Measurements from ENCODE around the gene ANKLE2.
"Not testable (repeated sequence)": the region's sequence is repeated elsewhere in the genome, so short reads cannot be mapped to it uniquely, and the experiment has no call there.

Gene ANKLE2

GRCh38 chr12:132776816-132777568 is 15.4 kb upstream of the ANKLE2 start:
- DNase-seq, result no peak

GRCh38 chr12:132776230-132776625 is 14.6 kb upstream of the ANKLE2 start:
- not testable (repeated sequence) for DNase-seq

- DNase-seq, result no peak
These were observed 14.0 kb upstream of the ANKLE2 start for GRCh38 chr12:132775502-132776229.

- no peak for DNase-seq
These were observed 13.1 kb upstream of the ANKLE2 start for GRCh38 chr12:132774646-132775275.

GRCh38 chr12:132774159-132774558 is 12.5 kb upstream of the ANKLE2 start:
- no peak for DNase-seq

GRCh38 chr12:132773077-132773955 is 11.7 kb upstream of the ANKLE2 start:
- DNase-seq, result no peak

GRCh38 chr12:132772606-132773005 is 11.0 kb upstream of the ANKLE2 start:
- DNase-seq, result no peak

GRCh38 chr12:132771126-132771838 is 9.7 kb upstream of the ANKLE2 start:
- peak; percentile 55 for DNase-seq

GRCh38 chr12:132766380-132767085 is 4.9 kb upstream of the ANKLE2 start:
- no peak for DNase-seq

GRCh38 chr12:132765361-132765760 is 3.7 kb upstream of the ANKLE2 start:
- no peak for DNase-seq

- DNase-seq, result no peak
These were observed 2.6 kb upstream of the ANKLE2 start for GRCh38 chr12:132764231-132764630.

GRCh38 chr12:132761921-132762583 is 420 bp upstream of the ANKLE2 start:
- DNase-seq, result peak; percentile 84

- DNase-seq, result no peak
These were observed 2.3 kb downstream of the ANKLE2 start for GRCh38 chr12:132759359-132759758.

- not testable (repeated sequence) for DNase-seq
These were observed 2.8 kb downstream of the ANKLE2 start for GRCh38 chr12:132758825-132759224.

- DNase-seq, result no peak
These were observed 7.3 kb downstream of the ANKLE2 start for GRCh38 chr12:132754160-132754932.

GRCh38 chr12:132753670-132754069 is 8.0 kb downstream of the ANKLE2 start:
- DNase-seq, result not testable (repeated sequence)

- DNase-seq, result no peak
These were observed 13.3 kb downstream of the ANKLE2 start for GRCh38 chr12:132748319-132748718.

- DNase-seq, result no peak
These were observed 13.7 kb downstream of the ANKLE2 start for GRCh38 chr12:132747896-132748295.

- no peak for DNase-seq
These were observed 14.2 kb downstream of the ANKLE2 start for GRCh38 chr12:132747395-132747794.

GRCh38 chr12:132746613-132747012 is 15.0 kb downstream of the ANKLE2 start:
- DNase-seq, result no peak
